ENCODE measurements around the gene NOTUM. TPM values are rescaled to one million over a fixed set of nuclear protein-coding genes. Genes with fewer than 3 reads are reported as not detected.

The NOTUM gene
- total RNA-seq, 1 experiment from 2014 or later: not detected

GRCh38 chr17:81968850-81969812 lies 8.1 kb upstream of the NOTUM start:
- CTCF ChIA-PET: interaction anchor here (1.1 kb wide), 1 partner anchor 9 kb away, joined by 4 read pairs; no protein-coding TSS in a partner anchor
- BruUV-seq (replicated peaks): no TSS peak

GRCh38 chr17:81968396-81968745 lies 7.4 kb upstream of the NOTUM start:
- no peak for DNase-seq (ENCODE audit: low spot score)
- CTCF ChIA-PET: interaction anchor here (1.1 to 1.6 kb wide), 2 partner anchors 9 kb away, joined by 4 read pairs; no protein-coding TSS in a partner anchor
- no peak for TF ChIP-seq EZH2 (IDR thresholded peaks at IDR 0.05; ENCODE audit: borderline replicate concordance, low read depth, low read length, poor library complexity, severe bottlenecking)
- TF ChIP-seq CTCF (conservative IDR thresholded peaks at IDR 0.05; ENCODE audit: low read depth, low read length): no peak
- H3K27ac ChIP-seq (ENCODE audit: low read depth, low read length, poor library complexity, severe bottlenecking): no peak overlapping the region
- POLR2A ChIA-PET (ENCODE audit: low non-redundant PET): no interaction called here
- H3K36me3 ChIP-seq (ENCODE audit: insufficient read depth, low read length, poor library complexity, severe bottlenecking): no peaks in the 10 kb centered on the region
- intact Hi-C loops (cut with micrococcal nuclease; ENCODE audit: unreplicated experiment): no loop called here
- no peak overlapping the region for H3K4me3 ChIP-seq (ENCODE audit: low read depth, low read length, poor library complexity, severe bottlenecking)
- peaks cover 1% of the 10 kb centered on the region for H3K9me3 ChIP-seq (ENCODE audit: low read depth, low read length, poor library complexity, severe bottlenecking)
- H3K27me3 ChIP-seq (replicated peaks; ENCODE audit: insufficient read depth, low read depth, low read length, poor library complexity): no peaks in the 10 kb centered on the region
- peaks cover 7% of the 10 kb centered on the region for H3K4me1 ChIP-seq (ENCODE audit: insufficient read depth, low read length, poor library complexity, severe bottlenecking)
- BruUV-seq (replicated peaks): no TSS peak

More at GRCh38 chr17:81968850-81969812, 8.1 kb upstream of the NOTUM start:
- DNase-seq (ENCODE audit: low spot score): no peak
- Histone ChIP-seq H3K36me3 (ENCODE audit: insufficient read depth, low read length, poor library complexity, severe bottlenecking) (no peaks in the 10 kb centered on the region), H3K4me3 (ENCODE audit: low read depth, low read length, poor library complexity, severe bottlenecking) (no peak overlapping the region), H3K27ac (ENCODE audit: low read depth, low read length, poor library complexity, severe bottlenecking) (no peak overlapping the region), H3K27me3 (replicated peaks; ENCODE audit: insufficient read depth, low read depth, low read length, poor library complexity) (no peaks in the 10 kb centered on the region), H3K9me3 (ENCODE audit: low read depth, low read length, poor library complexity, severe bottlenecking) (peaks cover 3% of the 10 kb centered on the region), H3K4me1 (ENCODE audit: insufficient read depth, low read length, poor library complexity, severe bottlenecking) (peaks cover 7% of the 10 kb centered on the region)
- POLR2A ChIA-PET (ENCODE audit: low non-redundant PET): no interaction called here
- intact Hi-C loops (cut with micrococcal nuclease; ENCODE audit: unreplicated experiment): no loop called here
- no peak for TF ChIP-seq CTCF (conservative IDR thresholded peaks at IDR 0.05; ENCODE audit: low read depth, low read length)
- TF ChIP-seq EZH2 (IDR thresholded peaks at IDR 0.05; ENCODE audit: borderline replicate concordance, low read depth, low read length, poor library complexity, severe bottlenecking): no peak

GRCh38 chr17:81967533-81968395 lies 6.8 kb upstream of the NOTUM start:
- H3K27me3 ChIP-seq (replicated peaks; ENCODE audit: insufficient read depth, low read depth, low read length, poor library complexity): peaks cover 6% of the 10 kb centered on the region
- ChIA-PET POLR2A (ENCODE audit: low non-redundant PET) (no interaction called here), CTCF (interaction anchor here (1.6 kb wide), 1 partner anchor 8 kb away, joined by 4 read pairs; no protein-coding TSS in a partner anchor)
- DNase-seq (ENCODE audit: low spot score): no peak
- H3K27ac ChIP-seq (ENCODE audit: low read depth, low read length, poor library complexity, severe bottlenecking): no peak overlapping the region
- H3K4me3 ChIP-seq (ENCODE audit: low read depth, low read length, poor library complexity, severe bottlenecking): no peak overlapping the region
- BruUV-seq (replicated peaks): no TSS peak
- no peak for TF ChIP-seq EZH2 (IDR thresholded peaks at IDR 0.05; ENCODE audit: borderline replicate concordance, low read depth, low read length, poor library complexity, severe bottlenecking)
- no peak for TF ChIP-seq CTCF (conservative IDR thresholded peaks at IDR 0.05; ENCODE audit: low read depth, low read length)
- no peaks in the 10 kb centered on the region for H3K9me3 ChIP-seq (ENCODE audit: low read depth, low read length, poor library complexity, severe bottlenecking)
- no peaks in the 10 kb centered on the region for H3K36me3 ChIP-seq (ENCODE audit: insufficient read depth, low read length, poor library complexity, severe bottlenecking)
- peaks cover 7% of the 10 kb centered on the region for H3K4me1 ChIP-seq (ENCODE audit: insufficient read depth, low read length, poor library complexity, severe bottlenecking)
- intact Hi-C loops (cut with micrococcal nuclease; ENCODE audit: unreplicated experiment): no loop called here

Data from A673 (cell line).